Renal cortical epithelial cell (primary cell): ENCODE measurements around the gene CEP250. TPM values are rescaled to one million over a fixed set of nuclear protein-coding genes. Genes with fewer than 3 reads are reported as not detected.
"Not testable (repeated sequence)": the region's sequence is repeated elsewhere in the genome, so short reads cannot be mapped to it uniquely, and the experiment has no call there.

Source experiments
- DNase-seq: peaks from one replicate; pipeline ENCODE4 v3.0.0-alpha.2; 2011; ENCODE audit warnings: low read depth
- total RNA-seq: library from RNA; depleted of rRNA; stranded (reverse); fragments of >200 nt; gene quantifications from 2 replicates; pipeline ENCODE4 v1.2.3, GENCODE V29; 2014

Gene CEP250
- total RNA-seq, 1 donor from 2014 or later = 66.0 TPM

DNA sequence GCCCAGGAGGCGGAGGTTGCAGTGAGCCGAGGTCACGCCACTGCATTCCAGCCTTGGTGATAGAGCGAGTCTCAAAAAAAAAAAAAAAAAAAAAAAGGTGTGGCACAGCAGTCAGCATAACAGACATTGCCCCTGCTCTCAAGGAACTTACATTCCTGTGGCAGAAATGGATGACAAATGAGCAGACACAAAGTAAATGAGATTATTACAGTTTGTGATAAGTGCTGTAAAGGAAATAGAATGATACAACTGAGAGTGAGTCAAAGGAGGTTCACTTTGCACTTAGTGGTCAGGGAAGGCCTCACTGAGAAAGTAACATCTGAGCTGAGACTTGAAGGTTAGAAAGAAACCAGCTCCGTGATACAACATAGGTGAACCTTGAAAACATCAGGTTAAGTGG, 36.4 kb downstream of the CEP250 start:
- no peak for DNase-seq

DNA sequence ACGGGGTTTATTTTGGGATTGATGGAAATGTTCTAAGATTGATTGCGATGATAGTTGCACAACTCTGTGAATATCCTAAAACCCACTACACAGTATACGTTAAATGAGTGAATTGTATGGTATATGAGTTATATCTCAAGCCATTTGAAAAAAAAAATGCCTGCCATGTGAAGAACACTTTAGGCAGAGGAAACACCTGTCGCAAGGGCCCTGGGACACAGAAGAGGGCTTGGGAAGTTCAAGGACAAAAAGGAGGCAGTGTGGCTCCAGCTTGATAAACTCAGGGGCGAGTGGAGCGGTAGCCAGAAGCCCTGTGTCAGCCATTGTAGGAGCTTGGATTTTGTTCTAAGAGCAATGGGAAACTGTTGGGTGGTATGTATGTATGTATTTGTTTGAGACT, 37.0 kb downstream of the CEP250 start:
- DNase-seq = no peak

DNA sequence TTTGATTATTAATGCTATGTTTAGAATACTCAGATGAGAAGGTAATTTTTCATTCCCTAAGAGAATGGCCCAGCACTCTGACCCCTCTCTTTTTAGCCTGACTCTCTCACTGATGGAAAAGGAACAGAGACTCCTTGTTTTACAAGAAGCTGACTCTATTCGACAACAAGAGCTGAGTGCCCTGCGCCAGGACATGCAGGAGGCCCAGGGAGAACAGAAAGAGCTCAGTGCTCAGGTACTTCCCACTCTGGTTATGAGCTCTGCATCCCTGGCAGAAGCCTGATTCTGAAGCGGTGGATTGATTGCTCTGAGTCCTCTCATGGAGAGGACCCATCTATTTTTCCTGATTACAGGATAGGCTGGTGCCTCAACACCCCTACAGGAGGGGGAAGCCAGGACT, 41.1 kb downstream of the CEP250 start:
- no peak for DNase-seq

DNA sequence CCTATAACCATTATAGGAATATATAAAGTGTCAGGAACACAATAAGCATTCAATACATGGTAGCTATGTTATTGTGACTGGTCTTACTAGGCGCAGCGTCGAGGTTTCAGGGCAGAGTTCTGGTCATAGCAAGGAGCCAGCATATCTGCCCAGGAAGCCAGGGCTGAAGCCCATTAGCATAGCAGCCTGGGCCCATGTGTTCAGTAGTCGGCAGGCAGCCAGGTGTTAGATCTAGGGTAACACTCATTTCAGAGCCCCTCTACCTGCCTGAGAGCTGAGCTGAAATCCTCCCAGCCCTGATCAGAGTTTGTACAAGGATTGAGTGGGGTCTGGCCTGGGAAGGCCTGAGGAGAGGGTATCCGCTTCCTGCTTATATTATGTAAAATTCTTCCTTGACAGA, 41.9 kb downstream of the CEP250 start:
- DNase-seq = no peak

DNA sequence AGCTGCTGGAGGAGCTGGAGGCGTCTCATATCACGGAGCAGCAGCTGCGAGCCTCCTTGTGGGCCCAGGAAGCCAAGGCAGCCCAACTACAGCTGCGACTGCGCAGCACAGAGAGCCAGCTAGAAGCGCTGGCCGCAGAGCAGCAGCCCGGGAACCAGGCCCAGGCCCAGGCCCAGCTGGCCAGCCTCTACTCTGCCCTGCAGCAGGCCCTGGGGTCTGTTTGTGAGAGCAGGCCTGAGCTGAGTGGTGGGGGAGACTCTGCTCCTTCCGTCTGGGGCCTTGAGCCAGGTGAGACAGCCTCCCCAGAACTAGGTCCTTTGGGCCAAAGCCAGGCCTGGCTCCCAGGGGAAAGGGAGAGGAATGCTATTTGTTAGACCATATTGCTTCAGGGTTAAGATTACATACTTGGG, 42.4 kb downstream of the CEP250 start:
- DNase-seq = no peak

DNA sequence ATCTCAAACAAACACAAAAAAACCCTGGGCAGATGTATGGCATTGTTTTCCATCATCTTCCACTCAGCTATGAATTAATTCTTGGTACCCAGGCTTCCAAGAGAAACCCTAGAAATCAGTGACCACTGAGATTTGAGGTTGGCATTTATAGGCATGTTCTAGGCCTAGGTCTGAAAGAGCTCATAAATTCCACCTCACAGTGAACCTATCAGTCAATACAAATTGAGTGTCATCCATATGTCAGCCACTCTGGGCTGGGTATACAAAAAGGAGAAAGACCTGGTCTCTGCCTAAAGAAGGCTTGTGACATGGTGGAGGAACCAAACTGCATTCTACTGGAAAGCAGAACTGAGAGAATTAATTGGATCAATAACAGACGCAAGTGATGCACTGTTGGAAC, 43.9 kb downstream of the CEP250 start:
- no peak for DNase-seq

DNA sequence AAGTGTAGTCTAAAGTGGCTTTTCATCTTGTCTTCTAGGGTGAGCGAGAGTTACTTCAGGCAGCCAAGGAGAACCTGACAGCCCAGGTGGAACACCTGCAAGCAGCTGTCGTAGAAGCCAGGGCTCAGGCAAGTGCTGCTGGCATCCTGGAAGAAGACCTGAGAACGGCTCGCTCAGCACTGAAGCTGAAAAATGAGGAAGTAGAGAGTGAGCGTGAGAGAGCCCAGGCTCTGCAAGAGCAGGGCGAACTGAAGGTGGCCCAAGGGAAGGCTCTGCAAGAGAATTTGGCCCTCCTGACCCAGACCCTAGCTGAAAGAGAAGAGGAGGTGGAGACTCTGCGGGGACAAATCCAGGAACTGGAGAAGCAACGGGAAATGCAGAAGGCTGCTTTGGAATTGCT, 47.0 kb downstream of the CEP250 start:
- DNase-seq = no peak

DNA sequence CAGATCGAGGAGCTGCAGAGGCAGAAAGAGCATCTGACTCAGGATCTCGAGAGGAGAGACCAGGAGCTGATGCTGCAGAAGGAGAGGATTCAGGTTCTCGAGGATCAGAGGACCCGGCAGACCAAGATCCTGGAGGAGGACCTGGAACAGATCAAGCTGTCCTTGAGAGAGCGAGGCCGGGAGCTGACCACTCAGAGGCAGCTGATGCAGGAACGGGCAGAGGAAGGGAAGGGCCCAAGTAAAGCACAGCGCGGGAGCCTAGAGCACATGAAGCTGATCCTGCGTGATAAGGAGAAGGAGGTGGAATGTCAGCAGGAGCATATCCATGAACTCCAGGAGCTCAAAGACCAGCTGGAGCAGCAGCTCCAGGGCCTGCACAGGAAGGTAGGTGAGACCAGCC, 47.9 kb downstream of the CEP250 start:
- no peak for DNase-seq

DNA sequence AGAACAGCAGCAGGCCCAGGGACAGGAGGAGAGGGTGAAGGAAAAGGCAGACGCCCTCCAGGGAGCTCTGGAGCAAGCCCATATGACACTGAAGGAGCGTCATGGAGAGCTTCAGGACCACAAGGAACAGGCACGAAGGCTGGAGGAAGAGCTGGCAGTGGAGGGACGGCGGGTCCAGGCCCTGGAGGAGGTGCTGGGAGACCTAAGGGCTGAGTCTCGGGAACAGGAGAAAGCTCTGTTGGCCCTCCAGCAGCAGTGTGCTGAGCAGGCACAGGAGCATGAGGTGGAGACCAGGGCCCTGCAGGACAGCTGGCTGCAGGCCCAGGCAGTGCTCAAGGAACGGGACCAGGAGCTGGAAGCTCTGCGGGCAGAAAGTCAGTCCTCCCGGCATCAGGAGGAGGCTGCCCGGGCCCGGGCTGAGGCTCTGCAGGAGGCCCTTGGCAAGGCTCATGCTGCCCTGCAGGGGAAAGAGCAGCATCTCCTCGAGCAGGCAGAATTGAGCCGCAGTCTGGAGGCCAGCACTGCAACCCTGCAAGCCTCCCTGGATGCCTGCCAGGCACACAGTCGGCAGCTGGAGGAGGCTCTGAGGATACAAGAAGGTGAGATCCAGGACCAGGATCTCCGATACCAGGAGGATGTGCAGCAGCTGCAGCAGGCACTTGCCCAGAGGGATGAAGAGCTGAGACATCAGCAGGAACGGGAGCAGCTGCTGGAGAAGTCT, 48.6 kb downstream of the CEP250 start:
- no peak for DNase-seq

DNA sequence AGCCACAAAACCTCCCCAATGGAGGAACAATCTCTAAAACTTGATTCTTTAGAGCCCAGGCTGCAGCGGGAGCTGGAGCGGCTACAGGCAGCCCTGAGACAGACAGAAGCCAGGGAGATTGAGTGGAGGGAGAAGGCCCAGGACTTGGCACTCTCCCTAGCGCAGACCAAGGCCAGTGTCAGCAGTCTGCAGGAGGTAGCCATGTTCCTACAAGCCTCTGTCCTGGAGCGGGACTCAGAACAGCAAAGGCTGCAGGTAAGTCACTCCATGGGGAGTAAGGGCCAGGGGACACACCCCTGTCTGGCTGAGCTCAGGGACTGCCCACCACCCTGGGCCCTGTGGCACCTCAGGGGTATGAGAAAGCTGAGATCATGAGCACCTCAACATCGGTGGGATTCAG, 49.4 kb downstream of the CEP250 start:
- DNase-seq = no peak

DNA sequence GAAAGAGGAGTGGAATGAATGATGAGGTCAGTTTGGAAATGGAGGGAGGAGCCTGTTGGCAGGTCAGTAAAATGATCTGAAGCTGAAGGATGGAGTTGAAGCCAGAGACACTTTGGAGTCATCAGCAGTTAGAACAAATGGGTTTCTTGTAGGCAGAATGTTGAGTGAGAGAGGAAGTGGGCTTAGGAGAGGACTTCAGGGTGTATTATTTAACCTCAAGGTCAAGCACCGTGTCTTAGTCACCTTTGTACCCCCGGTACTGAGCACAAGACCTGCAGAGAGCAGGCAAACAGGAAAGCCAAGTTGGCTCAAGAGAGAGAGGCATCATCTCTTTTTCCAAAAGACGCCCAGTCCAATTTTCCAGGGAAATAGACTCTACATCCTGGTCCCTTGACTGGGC, 50.8 kb downstream of the CEP250 start:
- DNase-seq = no peak

DNA sequence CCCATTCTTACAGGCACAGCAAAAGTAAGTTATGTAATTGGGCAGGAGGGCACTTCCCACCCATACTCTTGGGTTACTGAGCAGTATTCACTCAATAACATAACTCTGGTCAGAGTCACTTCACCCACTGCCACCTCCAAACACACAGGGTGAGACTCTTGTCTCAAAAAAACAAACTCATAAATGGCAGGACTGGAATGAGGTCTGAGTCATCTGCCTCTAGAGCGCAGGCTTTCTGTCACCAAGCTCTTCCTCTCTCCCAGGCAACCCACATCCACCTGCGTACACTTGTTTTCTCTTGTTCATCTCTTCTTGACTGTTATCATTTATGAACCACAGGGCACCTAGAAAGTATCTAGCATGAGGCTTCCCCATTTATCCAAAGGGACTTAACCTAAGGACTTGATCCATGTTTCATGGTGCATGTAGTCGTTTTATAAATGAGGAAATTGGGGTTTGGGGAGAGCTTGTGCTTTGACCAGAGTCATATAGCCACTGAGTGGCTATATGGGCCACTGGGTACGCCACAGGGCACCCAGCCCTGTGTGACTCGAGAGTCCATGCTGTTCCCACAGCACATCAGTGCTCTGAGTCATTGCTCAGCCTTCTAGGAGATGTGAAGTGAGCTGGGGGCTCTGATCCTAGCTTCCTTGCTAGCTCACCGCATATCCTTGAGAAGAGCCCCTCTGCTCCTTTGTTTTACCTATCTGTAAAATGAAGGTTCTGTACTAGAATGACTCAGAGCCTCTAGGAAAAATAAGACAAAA, 51.7 kb downstream of the CEP250 start:
- peak; percentile 21 for DNase-seq

DNA sequence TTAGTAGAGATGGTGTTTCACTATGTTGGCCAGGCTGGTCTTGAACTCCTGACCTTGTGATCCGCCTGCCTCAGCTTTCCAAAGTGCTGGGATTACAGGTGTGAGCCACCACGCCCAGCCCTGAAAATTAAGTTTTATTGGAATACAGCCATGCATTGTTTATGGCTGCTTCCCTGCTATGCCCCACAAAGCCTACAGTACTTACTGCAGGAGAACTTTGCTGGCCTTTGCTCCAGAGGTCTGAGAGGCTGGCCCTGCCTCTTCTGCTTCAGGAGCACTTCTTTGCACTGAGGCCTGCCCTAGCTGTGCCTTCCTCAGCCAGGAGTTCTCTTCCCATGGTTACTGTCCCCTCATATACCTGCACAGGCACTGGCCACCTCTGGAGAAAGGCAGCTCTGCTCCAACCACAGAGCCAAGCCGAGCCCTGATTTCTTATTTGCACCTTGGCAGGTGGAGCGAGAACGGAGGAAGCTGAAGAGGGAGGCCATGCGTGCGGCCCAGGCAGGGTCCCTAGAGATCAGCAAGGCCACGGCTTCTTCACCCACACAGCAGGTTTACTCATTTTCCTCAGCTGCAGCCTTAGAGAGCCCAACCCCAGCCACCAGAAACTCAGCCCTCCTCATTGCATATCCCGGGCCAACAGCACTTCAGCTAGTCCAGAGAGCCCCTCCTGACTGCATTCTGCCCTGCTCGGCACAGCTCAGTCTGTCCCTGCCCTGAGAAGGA, 53.3 kb downstream of the CEP250 start:
- no peak for DNase-seq

DNA sequence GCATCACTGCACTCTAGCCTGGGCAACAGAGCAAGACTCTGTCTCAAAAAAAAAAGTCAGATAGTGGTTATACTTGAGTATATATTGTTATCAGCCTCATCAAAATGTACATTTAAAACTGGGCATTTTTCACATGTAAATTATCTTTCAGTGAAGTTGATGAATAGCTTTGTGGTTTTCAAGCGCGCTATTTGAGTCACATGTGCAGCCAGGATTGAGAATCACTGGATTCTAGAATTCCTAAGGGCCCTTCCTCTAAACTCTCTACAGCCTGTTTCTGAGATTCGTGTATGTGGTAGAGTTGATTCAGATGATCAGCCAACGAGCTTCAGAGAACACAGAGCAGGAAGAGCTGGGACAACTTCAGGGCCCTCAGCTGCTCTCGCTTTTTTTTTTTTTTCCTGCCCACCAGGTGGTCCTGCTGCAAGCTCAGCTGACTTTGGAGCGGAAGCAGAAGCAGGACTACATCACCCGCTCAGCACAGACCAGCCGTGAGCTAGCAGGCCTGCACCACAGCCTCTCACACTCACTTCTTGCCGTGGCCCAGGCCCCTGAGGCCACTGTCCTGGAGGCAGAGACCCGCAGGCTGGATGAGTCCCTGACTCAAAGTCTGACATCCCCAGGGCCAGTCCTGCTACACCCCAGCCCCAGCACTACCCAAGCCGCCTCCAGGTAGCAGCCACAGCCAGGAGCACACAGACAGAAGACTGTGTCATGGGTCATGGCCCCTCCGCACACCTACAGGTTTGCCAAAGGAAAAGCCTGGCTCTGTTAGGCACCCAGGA, 55.7 kb downstream of the CEP250 start:
- DNase-seq = no peak

DNA sequence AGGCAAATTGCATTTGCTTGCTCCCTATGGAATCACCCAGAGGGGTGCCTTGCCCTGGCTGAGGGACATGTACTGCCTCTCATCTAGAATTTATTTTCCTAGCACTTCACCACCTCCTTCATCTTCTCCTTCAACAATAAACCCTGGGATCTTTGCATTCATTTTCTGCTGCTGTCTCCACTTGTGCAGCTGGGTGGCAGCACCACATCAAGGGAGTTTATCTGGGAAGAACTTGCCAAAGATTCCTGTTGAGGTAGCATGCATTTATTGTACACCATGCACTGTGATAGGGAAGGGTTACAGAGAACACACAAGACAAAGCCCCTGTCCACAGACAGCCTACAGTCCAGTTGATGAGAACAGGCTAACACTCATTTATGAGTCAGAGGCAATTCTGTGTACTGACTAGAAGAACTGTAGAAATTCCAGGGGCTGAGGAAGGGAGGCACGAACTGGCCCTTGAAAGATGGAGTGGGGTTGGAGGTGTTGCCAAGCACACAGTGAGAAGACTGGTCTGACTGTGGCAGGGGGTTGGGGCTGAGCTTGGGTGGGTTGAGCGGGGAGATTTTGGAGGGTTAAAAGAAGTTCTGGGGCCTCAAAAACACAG, 56.5 kb downstream of the CEP250 start:
- DNase-seq = peak; percentile 50

DNA sequence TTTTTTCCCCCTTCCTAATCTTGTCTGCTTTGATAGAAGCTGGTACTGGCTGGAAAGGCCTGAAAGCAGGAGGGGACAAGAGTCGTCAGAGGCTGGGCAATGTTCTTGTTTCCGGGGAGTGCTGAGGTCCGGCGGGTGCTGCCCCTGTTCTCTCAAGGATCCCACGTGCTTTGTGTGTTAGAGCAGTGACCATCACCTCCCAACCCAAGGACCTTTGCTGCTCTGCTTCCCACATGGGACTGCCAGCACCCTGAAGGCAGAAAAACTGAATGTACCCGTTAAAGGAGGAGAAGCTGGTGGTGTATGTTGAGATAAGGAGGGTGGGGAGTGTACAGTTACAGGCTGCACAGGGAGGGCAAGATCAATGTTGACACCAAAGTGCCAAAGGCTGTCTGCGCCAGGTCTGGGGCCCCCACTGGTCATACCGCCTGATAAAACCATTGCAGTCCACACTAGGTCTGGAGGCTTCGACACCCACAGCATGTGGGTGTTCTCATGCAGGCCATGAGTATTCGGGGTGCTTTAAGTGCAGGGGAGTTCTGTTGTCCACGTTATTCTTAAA, 59.1 kb downstream of the CEP250 start:
- no peak for DNase-seq

DNA sequence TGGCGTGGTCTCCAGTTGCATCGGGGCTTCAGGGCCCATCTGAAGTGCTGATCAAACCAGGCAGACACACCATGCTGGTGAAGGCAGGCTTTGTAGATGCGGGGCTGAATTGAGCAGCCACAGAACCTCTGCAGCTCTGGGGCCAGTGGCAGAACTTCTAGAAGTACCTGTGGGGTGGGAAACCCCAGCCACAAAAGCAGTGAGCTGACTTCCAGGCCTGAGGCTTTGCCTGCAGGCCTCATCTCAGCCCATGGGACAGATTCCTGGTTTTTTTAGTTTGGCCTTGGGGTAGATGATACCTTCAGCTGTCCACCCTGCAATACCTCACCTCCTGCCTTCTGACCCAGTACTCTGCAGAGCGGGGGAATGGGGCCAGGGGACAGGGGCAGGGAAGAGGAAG, 59.9 kb downstream of the CEP250 start:
- DNase-seq = no peak

DNA sequence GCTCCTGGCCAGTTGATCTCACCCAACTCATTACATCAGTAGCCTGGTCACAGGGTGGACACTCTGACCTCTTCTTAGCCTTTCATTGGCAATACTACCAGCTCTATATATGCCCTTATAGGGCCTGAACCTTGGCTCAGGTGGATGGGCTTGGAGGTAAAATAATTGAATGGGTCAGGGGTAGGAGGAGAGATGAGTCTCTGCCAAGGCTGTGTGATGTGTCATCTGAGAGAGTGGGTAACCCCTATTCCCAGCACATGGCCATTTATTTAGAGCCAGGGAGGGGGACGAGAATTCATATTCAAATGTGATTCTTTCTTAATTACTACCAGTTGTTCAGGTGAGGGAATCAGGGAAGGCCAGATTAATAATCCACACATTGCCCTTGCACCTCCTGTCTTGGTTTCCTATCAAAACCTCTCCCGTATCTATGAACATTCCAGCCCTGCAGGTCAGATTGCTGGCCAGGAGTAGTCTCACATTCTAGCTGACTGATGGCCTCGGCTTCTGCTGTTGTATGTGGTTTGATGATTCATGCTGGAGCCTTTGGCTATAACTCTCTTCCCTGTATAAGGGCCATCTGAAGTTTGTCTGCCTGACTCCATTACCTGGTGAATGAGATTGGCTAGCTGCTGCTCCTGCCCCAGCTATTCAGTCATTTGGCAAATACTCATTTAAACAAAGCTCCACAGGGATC, 60.7 kb downstream of the CEP250 start:
- peak; percentile 92 for DNase-seq

DNA sequence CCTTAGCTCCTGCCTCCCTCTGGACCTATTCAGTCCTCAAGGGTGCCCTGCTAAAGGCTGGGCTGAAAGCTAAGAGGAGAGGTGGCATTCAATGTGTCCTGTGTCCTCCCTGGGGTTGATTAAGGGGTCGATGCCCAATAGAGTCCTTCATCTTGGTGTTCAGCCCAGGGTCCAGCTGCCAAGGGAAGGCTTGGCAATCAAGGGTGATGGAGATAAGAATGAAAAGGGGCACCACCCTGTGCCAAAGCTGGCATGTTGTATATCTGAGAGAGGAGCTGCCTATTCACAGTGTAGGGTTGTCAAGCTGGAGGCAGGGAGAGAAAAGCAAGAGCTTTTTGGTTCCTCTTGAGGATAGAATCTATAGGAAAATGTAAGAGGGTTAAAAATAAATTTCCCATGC, 61.7 kb downstream of the CEP250 start:
- DNase-seq = no peak

DNA sequence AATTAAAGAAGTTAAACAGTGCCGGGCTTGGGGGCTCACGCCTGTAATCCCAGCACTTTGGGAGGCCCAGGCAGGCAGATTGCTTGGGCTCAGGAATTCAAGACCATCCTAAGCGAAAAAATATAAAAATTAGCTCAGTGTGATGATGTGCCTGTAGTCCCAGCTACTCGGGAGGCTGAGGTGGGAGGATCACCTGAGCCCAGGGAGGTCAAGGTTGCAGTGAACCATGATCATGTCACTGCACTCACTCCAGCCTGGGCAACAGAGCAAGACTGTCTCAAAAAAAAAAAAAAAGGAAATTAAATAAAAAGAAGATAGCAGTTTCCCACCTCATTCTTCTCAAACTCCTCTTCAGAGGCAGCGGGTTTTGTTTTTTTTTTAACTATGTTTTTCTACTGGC, 62.4 kb downstream of the CEP250 start:
- not testable (repeated sequence) for DNase-seq

DNA sequence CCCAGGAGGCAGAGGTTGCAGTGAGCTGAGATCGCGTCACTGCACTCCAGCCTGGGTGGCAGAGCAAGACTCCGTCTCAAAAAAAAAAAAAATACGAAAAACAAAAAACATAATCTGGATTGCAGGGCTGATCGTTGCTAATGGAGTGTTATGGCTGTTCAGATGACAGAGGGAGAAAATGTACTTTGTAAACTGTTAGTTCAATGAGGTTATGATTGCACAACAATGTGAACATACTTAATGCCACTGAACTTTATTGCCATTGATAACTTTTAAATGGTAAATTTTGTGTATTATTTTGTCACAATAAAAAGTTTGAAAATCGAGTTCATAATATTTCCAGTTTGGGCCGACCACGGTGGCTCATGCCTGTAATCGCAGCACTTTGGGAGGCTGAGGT, 63.6 kb downstream of the CEP250 start:
- no peak for DNase-seq
